SK-N-SH treated with all-trans-retinoic acid at 6 μM for 48 hours (cell line): ENCODE data around the gene TTLL1.

Experiments
- ATAC-seq: fragments of 200-7000 bp; cut with Tn5 transposase; 3 replicates; pipeline ENCODE4 v1.9.1; 2020; ENCODE audit warnings: mild to moderate bottlenecking, moderate library complexity
- ARNTL ChIP-seq: fragments of 450-650 bp; formaldehyde crosslinking; IDR thresholded peaks from 2 replicates; pipeline ENCODE4 v1.5.0; 2020; ENCODE audit warnings: low read depth, mild to moderate bottlenecking, moderate library complexity, borderline replicate concordance
- BACH2 ChIP-seq: fragments of 250-450 bp; sonication (Bioruptor Pico); IDR thresholded peaks from 2 replicates; pipeline ENCODE4 v1.9.0; 2021; ENCODE audit warnings: mild to moderate bottlenecking, borderline replicate concordance
- CREB5 ChIP-seq: fragments of 250-450 bp; sonication (Bioruptor Pico); IDR thresholded peaks from 2 replicates; pipeline ENCODE4 v1.5.1; 2020; ENCODE audit warnings: low read depth, mild to moderate bottlenecking, moderate library complexity
- CSDC2 ChIP-seq: fragments of 250-450 bp; sonication (Bioruptor Pico); IDR thresholded peaks from 2 replicates; pipeline ENCODE4 v1.5.0; 2020; ENCODE audit warnings: mild to moderate bottlenecking, moderate library complexity
- CSRNP3 ChIP-seq: fragments of 250-450 bp; sonication (Bioruptor Pico); IDR thresholded peaks from 2 replicates; pipeline ENCODE4 v1.5.1; 2021; ENCODE audit warnings: mild to moderate bottlenecking, moderate library complexity
- ESRRG ChIP-seq: fragments of 250-450 bp; sonication (Bioruptor Pico); IDR thresholded peaks from 2 replicates; pipeline ENCODE4 v1.6.1; 2021; ENCODE audit warnings: mild to moderate bottlenecking
- GLIS3 ChIP-seq: fragments of 250-450 bp; sonication (Bioruptor Pico); IDR thresholded peaks from 2 replicates; pipeline ENCODE4 v1.5.0; 2020; ENCODE audit warnings: mild to moderate bottlenecking, moderate library complexity
- ISL1 ChIP-seq: fragments of 250-450 bp; sonication (Bioruptor Pico); IDR thresholded peaks from 2 replicates; pipeline ENCODE4 v2.1.2; 2022; ENCODE audit warnings: mild to moderate bottlenecking, moderate library complexity
- OSR1 ChIP-seq: fragments of 250-450 bp; sonication (Bioruptor Pico); IDR thresholded peaks from 2 replicates; pipeline ENCODE4 v1.8.0; 2022; ENCODE audit warnings: moderate library complexity, mild to moderate bottlenecking, inconsistent platforms
- PATZ1 ChIP-seq: fragments of 250-450 bp; sonication (Bioruptor Pico); IDR thresholded peaks from 2 replicates; pipeline ENCODE4 v1.8.0; 2020; ENCODE audit warnings: mild to moderate bottlenecking, moderate library complexity, borderline replicate concordance
- POU6F1 ChIP-seq: fragments of 250-450 bp; sonication (Bioruptor Pico); IDR thresholded peaks from 2 replicates; pipeline ENCODE4 v1.8.0; 2021; ENCODE audit warnings: low read depth, mild to moderate bottlenecking, moderate library complexity, borderline replicate concordance
- PPARA ChIP-seq: fragments of 250-450 bp; sonication (Bioruptor Pico); IDR thresholded peaks from 2 replicates; pipeline ENCODE4 v1.5.0; 2020; ENCODE audit warnings: mild to moderate bottlenecking, borderline replicate concordance
- RARB ChIP-seq: fragments of 250-450 bp; sonication (Bioruptor Pico); IDR thresholded peaks from 2 replicates; pipeline ENCODE4 v1.8.0; 2021; ENCODE audit warnings: mild to moderate bottlenecking, moderate library complexity
- SNAI2 ChIP-seq: fragments of 250-450 bp; sonication (Bioruptor Pico); IDR thresholded peaks from 2 replicates; pipeline ENCODE4 v1.5.0; 2020; ENCODE audit warnings: mild to moderate bottlenecking, moderate library complexity
- TCF4 ChIP-seq: fragments of 250-450 bp; sonication (Bioruptor Pico); IDR thresholded peaks from 2 replicates; pipeline ENCODE4 v1.8.0; 2021; ENCODE audit warnings: mild to moderate bottlenecking, moderate library complexity, borderline replicate concordance
- TOX ChIP-seq: fragments of 250-450 bp; sonication (Bioruptor Pico); IDR thresholded peaks from 2 replicates; pipeline ENCODE4 v1.8.0; 2021; ENCODE audit warnings: mild to moderate bottlenecking, moderate library complexity, borderline replicate concordance
- TSHZ2 ChIP-seq: fragments of 250-450 bp; sonication (Bioruptor Pico); IDR thresholded peaks from 2 replicates; pipeline ENCODE4 v1.5.0; 2020; ENCODE audit warnings: mild to moderate bottlenecking, moderate library complexity
- ZC3H10 ChIP-seq: fragments of 250-450 bp; sonication (Bioruptor Pico); IDR thresholded peaks from 2 replicates; pipeline ENCODE4 v1.5.1; 2021; ENCODE audit warnings: mild to moderate bottlenecking, moderate library complexity
- ZFP3 ChIP-seq: fragments of 250-450 bp; sonication (Bioruptor Pico); IDR thresholded peaks from 2 replicates; pipeline ENCODE4 v1.5.0; 2020; ENCODE audit warnings: mild to moderate bottlenecking, moderate library complexity
- ZFP30 ChIP-seq: fragments of 450-650 bp; formaldehyde crosslinking; IDR thresholded peaks from 2 replicates; pipeline ENCODE4 v1.5.0; 2022; ENCODE audit warnings: mild to moderate bottlenecking, moderate library complexity
- ZNF565 ChIP-seq: fragments of 450-650 bp; formaldehyde crosslinking; conservative IDR thresholded peaks from 2 replicates; pipeline ENCODE4 v1.5.0; 2020; ENCODE audit warnings: low read depth, mild to moderate bottlenecking, moderate library complexity
- ZNF70 ChIP-seq: fragments of 450-650 bp; formaldehyde crosslinking; IDR thresholded peaks from 2 replicates; pipeline ENCODE4 v1.5.0; 2020; ENCODE audit warnings: mild to moderate bottlenecking, moderate library complexity
- ZNF8 ChIP-seq: fragments of 450-650 bp; formaldehyde crosslinking; IDR thresholded peaks from 2 replicates; pipeline ENCODE4 v1.5.0; 2020; ENCODE audit warnings: mild to moderate bottlenecking, moderate library complexity

TTLL1 gene

GRCh38 chr22:43118024-43118849 lies 29.0 kb upstream of the TTLL1 start:
- no peak for ATAC-seq

GRCh38 chr22:43116932-43117331 lies 27.7 kb upstream of the TTLL1 start:
- ATAC-seq, result no peak

More at GRCh38 chr22:43118024-43118849, 29.0 kb upstream of the TTLL1 start:
- TF ChIP-seq ISL1 (CRISPR knock-in tag) (no peak), GLIS3 (CRISPR knock-in tag) (no peak), TCF4 (no peak), PPARA (CRISPR knock-in tag) (no peak), ZFP30 (no peak), ZFP3 (CRISPR knock-in tag) (no peak), ZNF8 (CRISPR knock-in tag) (no peak), ARNTL (no peak), PATZ1 (CRISPR knock-in tag) (no peak), ESRRG (CRISPR knock-in tag) (no peak), SNAI2 (CRISPR knock-in tag) (no peak), ZC3H10 (CRISPR knock-in tag) (no peak), POU6F1 (no peak), CREB5 (CRISPR knock-in tag) (no peak)

More at GRCh38 chr22:43116932-43117331, 27.7 kb upstream of the TTLL1 start:
- TF ChIP-seq ZFP3 (CRISPR knock-in tag) (no peak), ESRRG (CRISPR knock-in tag) (no peak), ZC3H10 (CRISPR knock-in tag) (no peak), ISL1 (CRISPR knock-in tag) (no peak), BACH2 (CRISPR knock-in tag) (no peak), GLIS3 (CRISPR knock-in tag) (no peak), TOX (CRISPR knock-in tag) (no peak), ZNF8 (CRISPR knock-in tag) (no peak), CSDC2 (CRISPR knock-in tag) (no peak), SNAI2 (CRISPR knock-in tag) (no peak), TSHZ2 (CRISPR knock-in tag) (no peak), ZNF70 (CRISPR knock-in tag) (no peak), ZNF565 (CRISPR knock-in tag) (no peak), CSRNP3 (CRISPR knock-in tag) (no peak), POU6F1 (no peak), ARNTL (no peak), RARB (CRISPR knock-in tag) (no peak), OSR1 (CRISPR knock-in tag) (no peak), ZFP30 (no peak)
